CD4-positive, alpha-beta T cell treated with Interleukin-10 for 1 hour (primary cell): ENCODE data around the gene POLR1C.
"Not testable (repeated sequence)": the region's sequence is repeated elsewhere in the genome, so short reads cannot be mapped to it uniquely, and the experiment has no call there.

Source experiments
- DNase-seq: peaks from one replicate; pipeline ENCODE4 v3.0.0-alpha.2; 2020

POLR1C gene

GRCh38 chr6:43510827-43511163 is 6.1 kb upstream of the POLR1C start:
- DNase-seq, result no peak

- no peak for DNase-seq
Measured at GRCh38 chr6:43511824-43512415, 5.0 kb upstream of the POLR1C start.

DNA sequence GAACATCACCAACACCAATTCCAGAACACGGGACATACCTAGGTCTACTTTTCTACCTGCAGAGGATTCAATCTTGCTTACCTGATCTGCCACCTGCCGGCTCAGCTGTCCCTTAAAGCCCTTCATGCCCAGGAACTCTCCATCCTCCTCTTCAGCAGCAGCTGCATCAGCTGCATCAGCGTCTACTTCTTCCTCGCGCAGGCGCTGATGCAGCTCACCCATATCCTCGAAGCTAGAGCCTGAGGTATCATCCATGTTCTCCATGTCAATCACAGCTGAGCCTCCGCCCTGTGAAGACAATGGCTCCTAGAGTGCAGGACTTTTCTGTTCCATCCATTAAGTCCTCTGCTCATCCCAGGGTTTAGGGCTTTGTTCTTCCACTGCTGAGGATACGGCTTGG is 1.1 kb upstream of the POLR1C start:
- no peak for DNase-seq

- DNase-seq, result no peak
Measured at GRCh38 chr6:43516367-43516696, 557 bp upstream of the POLR1C start.

GRCh38 chr6:43517505-43518357 is 842 bp downstream of the POLR1C start:
- DNase-seq, result peak; percentile 6

DNA sequence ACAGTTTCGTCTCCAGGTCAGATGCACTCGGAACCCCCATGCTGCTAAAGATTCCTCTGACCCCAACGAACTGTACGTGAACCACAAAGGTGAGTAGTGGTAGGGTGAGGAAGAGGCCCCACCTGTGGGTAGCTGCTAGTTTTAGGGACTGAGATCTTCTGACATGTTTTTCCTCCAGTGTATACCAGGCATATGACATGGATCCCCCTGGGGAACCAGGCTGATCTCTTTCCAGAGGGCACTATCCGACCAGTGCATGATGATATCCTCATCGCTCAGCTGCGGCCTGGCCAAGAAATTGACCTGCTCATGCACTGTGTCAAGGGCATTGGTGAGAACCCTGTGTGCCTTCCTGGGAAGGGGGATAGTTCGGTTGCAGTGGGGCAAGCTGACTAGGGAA is 3.2 kb downstream of the POLR1C start:
- DNase-seq, result no peak

DNA sequence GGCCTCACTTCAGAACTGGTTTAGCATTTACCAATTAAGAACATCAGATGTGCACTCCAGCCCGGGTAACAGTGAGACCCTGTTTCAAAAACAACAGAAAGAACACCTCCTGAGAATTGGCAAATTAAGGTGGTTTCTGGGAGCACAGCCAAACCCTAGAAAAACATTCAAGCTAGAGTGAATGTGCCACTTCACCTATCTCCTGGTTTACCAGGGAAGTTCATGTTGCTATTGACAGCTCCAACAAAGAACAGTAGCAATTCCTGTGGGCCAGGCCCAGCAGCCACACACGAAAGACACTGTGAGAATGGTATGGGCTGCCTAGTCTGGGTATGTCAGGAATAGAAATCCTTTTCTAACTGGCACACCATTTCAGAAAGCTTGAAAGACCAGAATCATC is 4.9 kb downstream of the POLR1C start:
- no peak for DNase-seq

GRCh38 chr6:43522547-43523261 is 5.8 kb downstream of the POLR1C start:
- DNase-seq, result no peak

- no peak for DNase-seq
Measured at GRCh38 chr6:43523284-43523683, 6.4 kb downstream of the POLR1C start.

DNA sequence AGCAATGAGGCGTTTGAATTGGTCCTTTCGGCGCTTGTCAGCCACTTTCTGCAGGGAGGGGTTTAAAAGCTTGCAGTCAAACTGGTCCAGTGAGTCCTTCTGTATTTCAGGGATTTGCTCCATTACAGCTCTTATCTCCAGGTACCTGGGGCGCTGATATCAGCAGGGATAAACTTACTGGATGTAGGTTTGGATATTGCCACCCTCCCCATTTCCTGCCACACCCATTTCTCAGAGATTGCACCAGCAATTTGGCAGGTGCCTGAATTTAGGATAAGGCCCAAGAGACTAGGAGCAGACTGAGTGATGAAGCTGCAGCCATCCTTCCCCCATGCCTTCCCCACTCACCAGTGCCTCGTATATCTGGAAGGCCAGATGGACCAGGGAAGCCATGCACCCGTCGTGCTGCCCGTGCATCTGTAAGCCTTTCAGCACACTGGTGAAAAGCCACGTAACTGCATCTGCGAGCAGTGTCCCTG is 7.6 kb downstream of the POLR1C start:
- no peak for DNase-seq

GRCh38 chr6:43532201-43532600 is 15.3 kb downstream of the POLR1C start:
- no peak for DNase-seq

GRCh38 chr6:43538986-43539385 is 22.1 kb downstream of the POLR1C start:
- DNase-seq, result not testable (repeated sequence)

DNA sequence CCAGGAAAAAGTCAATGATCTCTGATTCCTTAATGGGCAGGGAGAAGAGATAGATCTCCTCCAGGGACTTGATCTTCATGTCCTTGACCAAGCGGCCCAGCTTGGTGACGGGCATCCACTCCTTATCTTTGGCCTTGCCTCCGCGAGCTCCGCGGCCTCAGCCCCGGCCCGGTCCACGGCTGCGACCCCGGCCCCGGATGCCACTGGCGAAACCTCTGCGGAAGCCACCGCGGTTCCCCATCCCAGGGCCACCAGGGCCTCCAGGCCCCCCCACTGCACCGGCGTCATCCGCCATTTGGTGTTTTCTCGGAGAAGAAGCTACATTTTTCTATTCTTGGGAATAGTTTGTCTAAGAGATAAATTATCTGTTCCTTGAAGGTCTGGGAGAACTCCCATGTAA is 22.5 kb downstream of the POLR1C start:
- not testable (repeated sequence) for DNase-seq

DNA sequence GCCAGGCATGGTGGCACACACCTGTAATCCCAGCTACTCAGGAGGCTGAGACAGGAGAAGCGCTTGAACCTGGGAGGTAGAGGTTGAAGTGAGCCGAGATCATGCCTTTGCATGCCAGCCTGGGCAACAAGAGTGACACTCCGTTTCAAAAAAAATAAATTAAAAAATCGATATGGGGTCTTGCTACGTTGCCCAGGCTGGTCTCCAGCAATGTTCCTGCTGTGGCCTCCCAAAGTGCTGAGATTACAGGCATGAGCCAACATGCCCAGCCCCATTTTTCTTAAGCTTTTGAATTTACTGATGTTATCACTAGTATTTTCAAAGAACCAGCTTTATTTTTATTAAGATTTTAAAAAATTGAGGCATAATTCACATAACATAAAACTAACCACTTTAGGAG is 23.6 kb downstream of the POLR1C start:
- DNase-seq, result no peak

GRCh38 chr6:43541774-43542471 is 25.0 kb downstream of the POLR1C start:
- no peak for DNase-seq

GRCh38 chr6:43544461-43544860 is 27.6 kb downstream of the POLR1C start:
- DNase-seq, result peak; percentile 14

DNA sequence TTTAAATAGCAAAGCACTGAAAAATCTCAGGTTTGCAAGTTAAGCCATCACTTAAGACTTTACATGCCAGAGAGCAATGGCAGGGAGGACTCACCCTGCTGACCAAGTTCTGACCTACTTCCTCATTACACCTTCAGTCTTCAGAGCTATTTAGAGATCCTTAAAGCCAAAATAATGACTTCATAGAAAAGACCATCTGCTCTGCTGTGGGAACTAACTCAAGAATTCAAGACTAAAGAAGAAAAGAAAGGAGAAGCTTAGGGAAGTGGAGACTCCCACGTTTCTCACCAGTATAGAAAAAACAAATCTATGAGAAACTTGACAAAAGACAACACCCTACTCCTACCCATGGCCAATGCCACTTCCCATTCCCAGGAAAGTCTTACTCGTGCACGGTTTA is 30.3 kb downstream of the POLR1C start:
- DNase-seq, result no peak

GRCh38 chr6:43557620-43558019 is 40.7 kb downstream of the POLR1C start:
- DNase-seq, result not testable (repeated sequence)

DNA sequence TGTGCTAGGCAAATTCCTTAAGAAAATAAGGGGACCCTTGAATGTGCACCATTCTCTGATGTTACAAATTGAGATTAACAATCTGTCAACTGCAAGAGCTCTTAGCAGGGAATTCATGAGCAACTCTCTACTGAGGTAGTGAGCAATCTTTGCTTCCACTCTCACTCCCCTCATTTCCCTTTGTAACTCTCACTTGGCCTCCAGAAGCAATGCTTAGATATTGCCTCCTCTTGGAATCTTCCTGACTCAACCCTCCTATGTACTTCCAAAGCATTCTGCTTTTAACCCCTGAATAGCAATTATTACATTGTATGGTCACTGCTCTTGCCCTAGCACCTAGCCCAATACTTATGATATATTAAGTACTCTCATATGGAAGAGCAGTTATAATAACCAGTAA is 42.4 kb downstream of the POLR1C start:
- no peak for DNase-seq

DNA sequence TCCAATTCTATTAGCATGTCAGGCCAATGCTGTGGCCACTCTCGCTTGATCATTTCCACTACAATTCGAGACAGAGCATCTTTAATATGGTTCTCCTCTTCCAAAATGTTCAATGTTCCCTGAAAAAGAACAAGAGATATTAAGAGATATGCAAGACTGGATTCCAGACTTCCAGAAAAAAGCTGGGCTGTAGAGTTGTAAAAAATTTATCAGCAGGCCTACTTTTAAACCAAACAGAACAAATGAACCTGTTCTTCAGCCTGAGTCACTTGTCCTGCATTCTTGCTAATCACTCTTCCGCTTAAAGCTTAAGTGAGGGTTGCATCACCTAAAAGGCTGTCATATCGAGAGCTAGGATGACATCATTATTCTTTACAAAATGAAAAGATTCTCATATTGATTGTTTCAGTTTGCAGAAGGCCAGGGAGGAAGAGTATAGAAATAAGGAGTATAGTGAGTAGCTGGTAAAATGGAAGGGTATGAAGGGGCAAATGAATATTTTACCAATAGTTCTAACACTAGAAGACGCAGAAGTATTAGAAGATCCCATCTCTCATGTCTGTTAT is 54.1 kb downstream of the POLR1C start:
- DNase-seq, result no peak
